HG02981 (cell line): Measurements from ENCODE around the gene ANP32E.
"Not testable (repeated sequence)": the region's sequence is repeated elsewhere in the genome, so short reads cannot be mapped to it uniquely, and the experiment has no call there.

Experiments
- ATAC-seq: cut with Tn5 transposase; IDR thresholded peaks from one replicate; pipeline ENCODE4 v1.9.1; 2021; ENCODE audit warnings: mild to moderate bottlenecking, moderate library complexity; ENCODE audit not compliant: unreplicated experiment

ANP32E gene

GRCh38 chr1:150214099-150214756 is 21.7 kb downstream of the ANP32E start:
- not testable (repeated sequence) for ATAC-seq

GRCh38 chr1:150213170-150214098 is 22.5 kb downstream of the ANP32E start:
- peak; percentile 90 for ATAC-seq

DNA sequence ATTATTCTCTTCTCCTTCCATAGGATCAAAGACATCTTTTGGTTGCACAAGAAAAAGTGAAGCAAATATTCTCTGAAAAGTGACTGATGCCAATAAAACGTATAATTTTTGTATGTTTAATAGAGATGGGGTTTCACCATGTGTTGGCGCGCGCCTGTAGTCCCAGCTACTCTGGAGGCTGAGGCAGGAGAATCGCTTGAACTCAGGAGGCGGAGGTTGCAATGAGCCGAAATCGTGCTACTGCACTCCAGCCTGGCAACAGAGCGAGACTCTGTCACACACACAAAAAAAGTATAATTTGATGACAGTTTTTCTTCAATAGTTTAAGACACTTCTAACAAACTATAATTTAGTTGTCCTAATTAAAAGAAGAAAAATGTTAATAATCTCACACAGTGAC is 23.8 kb downstream of the ANP32E start:
- ATAC-seq: no peak

DNA sequence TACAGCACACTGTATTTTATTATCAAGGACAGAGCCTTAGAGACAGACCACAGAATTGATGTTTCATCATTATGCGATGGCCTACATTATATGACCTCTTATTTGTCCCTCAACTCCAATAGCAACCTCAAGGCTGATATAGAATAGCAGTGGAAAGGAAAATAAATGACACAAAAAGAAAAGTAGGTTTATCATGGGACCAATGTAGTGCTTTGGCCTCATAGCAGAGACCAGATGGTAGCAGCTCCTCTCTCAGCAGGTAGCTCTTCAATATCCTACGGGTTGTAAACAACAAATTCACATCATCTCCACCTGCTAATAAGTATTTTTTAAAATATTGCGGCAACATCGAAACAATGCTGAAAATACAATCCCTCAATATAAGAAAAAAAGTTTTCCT is 25.2 kb downstream of the ANP32E start:
- ATAC-seq: no peak

DNA sequence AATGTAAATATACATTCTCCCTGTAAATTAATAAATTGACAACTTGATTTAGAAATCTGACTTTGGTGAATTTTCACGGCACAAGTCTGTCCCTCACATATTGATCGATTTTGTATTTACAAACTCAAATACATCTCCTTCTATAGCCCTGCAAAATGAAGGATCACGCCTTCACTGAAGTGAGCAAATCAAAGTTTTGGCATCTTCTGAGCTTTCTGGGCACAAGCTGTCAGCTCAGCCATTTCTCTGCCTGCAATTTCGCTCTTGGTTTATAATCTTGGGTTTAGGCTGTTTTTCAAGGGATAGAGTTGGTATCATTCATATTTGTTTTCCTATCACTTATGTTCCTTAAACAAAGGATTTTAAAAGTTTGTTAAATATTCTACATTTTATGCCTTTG is 25.8 kb downstream of the ANP32E start:
- no peak for ATAC-seq

- not testable (repeated sequence) for ATAC-seq
Observed at GRCh38 chr1:150208460-150208859, 27.5 kb downstream of the ANP32E start.

DNA sequence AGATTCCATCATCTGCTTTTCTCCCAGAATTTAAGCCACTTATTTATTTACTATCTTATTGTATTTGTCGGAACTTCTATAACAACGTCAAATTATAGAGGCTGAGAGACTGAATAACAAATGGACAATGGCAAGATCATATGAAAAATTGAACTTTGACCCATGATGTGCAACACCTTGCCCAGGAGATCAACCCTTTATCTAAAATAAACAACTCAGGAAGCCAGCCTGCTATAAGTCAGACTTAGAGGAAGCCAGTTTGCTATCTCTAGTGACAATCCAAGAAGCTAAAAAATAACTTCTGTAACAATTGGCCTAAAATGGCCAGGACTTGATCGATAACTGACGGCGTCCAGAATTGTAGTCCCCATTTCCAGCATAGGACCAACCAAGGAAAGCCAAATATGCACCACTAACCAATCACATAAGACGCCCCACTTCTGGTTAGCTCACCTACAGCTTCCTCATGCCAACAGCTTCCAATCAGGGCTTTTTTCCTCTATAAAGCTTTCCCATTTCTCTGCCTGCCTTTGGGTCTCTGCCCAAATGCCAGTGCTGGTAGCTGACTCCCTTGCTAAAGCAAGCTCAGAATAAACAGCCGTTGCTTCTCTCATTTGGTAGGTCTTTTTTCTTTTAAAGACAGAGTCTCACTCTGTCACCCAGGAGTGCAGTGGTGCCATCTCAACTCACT is 28.5 kb downstream of the ANP32E start:
- no peak for ATAC-seq

DNA sequence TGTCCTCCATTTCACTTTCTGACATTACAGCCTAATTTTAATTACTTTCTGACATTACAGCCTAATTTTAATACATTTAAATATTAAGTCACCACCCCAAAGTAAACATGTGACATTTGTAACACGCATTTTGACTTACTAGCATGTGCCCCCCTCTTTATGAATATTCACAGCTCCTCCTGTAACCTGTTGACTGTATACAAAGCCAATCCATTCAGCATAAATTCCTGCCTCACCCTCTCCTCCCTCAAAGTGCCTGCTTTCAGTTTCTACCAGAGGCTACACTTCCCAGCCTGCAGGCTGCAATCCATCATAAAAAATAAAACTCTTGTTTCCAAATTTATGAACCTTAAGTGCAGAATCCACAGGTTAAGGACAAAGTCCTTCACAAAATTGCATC is 39.5 kb downstream of the ANP32E start:
- no peak for ATAC-seq

DNA sequence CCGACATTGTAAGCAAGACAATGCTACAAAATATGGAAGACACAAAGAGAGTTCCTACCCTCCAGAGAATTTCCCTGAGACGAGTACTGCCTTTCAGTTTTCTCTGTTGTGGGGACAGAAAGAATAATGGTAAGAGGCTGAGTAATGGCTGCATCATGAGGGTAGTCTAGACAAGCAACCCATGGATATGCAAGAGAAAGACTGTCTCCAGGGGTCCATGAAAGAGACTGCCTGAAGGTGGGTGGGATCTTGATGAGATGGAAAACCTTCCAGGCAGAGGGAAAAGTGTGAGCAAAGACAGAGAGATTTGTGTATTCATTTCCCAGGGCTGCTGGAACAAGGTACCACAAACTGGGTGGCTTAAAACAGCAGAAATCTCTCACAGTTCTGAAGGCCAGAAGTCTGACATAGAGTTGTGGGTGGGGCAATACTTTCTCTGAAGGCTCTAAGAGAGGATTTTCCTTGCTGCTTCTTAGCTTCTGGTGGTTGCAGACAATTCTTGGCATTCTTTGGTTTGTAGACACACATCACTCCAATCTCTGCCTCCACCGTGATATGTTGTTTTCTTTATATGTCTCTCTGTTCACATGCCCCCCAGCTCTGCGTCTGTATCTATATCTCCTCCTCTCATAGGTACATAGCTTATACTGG is 41.4 kb downstream of the ANP32E start:
- ATAC-seq: no peak

DNA sequence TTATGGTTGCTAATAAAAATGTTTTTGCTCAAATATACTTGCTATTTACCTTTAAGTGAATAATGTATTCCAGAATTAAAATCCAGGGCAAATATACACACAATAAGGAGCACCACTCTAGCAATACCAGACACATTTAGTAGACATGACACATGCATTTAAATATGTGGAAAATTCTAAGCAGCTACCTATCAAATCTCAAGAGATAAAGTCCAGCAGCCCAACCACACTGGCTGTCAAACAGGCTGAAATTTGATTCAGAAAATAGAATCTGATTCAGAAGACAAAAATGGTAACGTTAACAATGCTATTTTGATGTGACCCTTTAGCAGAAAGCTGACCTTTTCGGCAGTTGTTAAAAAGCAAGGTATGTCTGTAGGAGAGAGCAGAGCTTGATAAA is 43.9 kb downstream of the ANP32E start:
- no peak for ATAC-seq

GRCh38 chr1:150187560-150187931 is 48.4 kb downstream of the ANP32E start:
- ATAC-seq: no peak

GRCh38 chr1:150186789-150187559 is 48.9 kb downstream of the ANP32E start:
- ATAC-seq: no peak

DNA sequence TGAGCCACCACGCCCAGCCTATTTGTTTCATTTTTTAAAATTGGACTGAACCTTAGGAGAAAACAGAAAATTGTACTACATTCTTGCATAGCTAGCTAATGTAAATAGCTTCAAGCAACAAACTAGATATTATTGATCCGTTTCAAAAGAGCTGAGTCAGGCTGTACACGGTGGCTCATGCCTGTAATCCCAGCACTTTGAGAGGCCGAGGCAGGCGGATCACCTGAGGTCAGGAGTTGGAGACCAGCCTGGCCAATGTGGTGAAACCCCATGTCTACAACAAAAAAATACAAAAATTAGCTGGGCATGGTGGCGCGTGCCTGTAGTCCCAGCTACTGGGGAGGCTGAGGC is 49.5 kb downstream of the ANP32E start:
- ATAC-seq: not testable (repeated sequence)

DNA sequence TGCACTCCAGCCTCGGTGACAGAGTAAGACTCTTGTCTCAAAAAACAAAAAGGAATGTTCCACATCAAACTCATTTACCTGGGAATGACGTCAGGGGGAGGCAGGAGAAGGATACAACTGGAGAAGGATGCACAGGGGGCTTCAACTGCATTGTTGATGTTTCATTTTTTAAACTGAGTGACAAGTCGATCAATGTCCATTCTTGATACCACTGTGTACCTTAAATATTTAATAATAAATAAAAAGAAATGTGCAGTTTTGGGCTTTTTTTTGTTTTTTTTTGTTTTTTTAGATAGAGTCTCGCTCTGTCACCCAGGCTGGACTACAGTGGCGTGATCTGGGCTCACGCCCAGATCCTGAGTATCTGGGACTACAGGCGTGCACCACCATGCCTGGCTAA is 50.4 kb downstream of the ANP32E start:
- ATAC-seq: no peak

DNA sequence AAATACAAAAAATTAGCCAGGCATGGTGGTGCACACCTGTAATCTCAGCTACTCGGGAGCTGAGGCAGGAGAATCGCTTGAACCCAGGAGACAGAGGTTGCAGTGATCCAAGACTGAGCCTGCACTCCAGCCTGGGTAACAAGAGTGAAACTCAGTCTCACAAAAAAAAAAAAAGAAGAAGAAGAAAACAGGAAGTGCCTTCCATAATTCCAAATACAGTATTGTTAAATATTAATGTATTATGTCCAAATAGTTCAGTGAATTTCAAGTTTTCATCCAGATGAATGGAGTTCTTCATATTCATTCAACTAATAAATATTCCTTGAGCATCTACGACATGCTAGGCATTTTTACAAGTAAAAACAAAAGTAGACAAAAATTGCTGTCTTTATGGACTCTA is 52.9 kb downstream of the ANP32E start:
- ATAC-seq: no peak

DNA sequence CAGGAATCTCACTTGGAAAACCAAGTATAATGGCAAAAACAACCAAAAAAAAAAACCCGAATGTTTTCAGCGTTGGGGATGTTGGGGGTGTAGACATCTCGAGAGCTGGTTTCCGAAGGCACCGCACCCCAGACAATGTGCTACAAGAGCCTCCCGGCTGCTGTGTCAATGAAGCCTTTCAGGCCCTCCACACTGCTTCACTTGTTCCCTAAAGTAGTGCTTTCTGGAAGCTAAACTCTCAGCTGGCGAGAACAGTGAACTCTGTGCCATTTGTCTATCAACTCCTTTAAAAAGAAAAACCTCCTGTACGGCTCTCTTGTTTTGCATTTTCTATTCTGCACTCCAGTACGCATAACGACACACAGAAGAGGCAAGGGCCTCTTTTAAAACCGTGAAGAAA is 53.7 kb downstream of the ANP32E start:
- no peak for ATAC-seq

- no peak for ATAC-seq
Observed at GRCh38 chr1:150180474-150180873, 55.4 kb downstream of the ANP32E start.

DNA sequence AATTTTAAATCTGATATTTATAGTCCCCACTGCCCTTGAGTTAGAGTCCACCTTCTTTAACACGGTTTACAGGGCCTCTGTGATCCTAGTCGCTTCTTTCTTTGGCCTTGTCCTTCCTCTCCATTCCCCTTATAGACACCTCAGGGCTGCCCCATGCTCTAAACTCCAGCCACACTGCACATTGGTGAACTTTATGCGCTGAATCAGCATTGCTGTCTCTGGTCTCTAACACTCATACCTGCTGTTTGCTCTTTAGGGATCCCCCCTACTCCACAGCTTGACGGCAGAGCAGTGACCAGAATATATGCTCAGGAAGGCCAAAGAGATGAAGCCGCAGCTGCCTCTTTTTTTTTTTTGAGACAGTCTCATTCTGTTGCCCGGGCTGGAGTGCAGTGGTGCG is 56.0 kb downstream of the ANP32E start:
- no peak for ATAC-seq

- ATAC-seq: no peak
Observed at GRCh38 chr1:150178548-150178947, 57.4 kb downstream of the ANP32E start.

GRCh38 chr1:150176593-150176992 is 59.3 kb downstream of the ANP32E start:
- ATAC-seq: no peak
